OCI-LY7 (cell line): ENCODE results near the gene CDX1.

ENCODE experiments used
- EZH2phosphoT487 ChIP-seq: fragments of 200-600 bp; sonication (generic); IDR thresholded peaks from 2 replicates; pipeline ENCODE4 v1.6.1; 2018; ENCODE audit warnings: low read depth, borderline replicate concordance, mild to moderate bottlenecking, mixed run types, antibody characterized with exemption, low read length, moderate library complexity, mixed read lengths
- TF ChIP-seq, protein P1 (sequence below): fragments of 200-600 bp; sonication (generic); conservative IDR thresholded peaks from 2 replicates; pipeline ENCODE4 v1.5.1; 2014; ENCODE audit warnings: mild to moderate bottlenecking, antibody characterized with exemption, low read length, moderate library complexity, mixed read lengths

DNA sequence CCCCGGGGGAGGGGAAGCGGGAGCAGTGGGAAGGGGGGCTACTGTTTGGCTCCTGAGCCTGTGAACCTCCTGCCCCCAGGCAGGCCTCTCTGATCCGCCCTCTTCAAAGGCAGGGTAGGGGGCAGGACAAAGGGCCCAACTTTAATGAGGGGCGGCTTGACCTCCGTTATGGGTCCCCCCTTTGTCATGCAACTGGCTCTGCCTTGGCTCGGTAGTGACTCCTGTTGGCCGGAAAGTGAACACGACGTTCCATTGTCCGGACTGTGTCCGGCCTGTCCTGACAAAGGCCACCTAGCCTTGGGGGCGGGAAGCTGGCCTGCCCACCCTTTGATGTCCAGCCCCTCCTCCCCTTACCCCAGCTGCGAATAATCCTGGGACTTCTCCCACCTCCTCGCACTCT is 1.3 kb downstream of the CDX1 start:
- TF ChIP-seq, protein P1, sequence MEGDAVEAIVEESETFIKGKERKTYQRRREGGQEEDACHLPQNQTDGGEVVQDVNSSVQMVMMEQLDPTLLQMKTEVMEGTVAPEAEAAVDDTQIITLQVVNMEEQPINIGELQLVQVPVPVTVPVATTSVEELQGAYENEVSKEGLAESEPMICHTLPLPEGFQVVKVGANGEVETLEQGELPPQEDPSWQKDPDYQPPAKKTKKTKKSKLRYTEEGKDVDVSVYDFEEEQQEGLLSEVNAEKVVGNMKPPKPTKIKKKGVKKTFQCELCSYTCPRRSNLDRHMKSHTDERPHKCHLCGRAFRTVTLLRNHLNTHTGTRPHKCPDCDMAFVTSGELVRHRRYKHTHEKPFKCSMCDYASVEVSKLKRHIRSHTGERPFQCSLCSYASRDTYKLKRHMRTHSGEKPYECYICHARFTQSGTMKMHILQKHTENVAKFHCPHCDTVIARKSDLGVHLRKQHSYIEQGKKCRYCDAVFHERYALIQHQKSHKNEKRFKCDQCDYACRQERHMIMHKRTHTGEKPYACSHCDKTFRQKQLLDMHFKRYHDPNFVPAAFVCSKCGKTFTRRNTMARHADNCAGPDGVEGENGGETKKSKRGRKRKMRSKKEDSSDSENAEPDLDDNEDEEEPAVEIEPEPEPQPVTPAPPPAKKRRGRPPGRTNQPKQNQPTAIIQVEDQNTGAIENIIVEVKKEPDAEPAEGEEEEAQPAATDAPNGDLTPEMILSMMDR: 0 out of 2 replicates have a peak, but pooled peaks have one; percentile 33
- TF ChIP-seq EZH2phosphoT487: no peak
